Stimulated activated CD4-positive, alpha-beta T cell treated with anti-CD3 and anti-CD28 coated beads, Interleukin-12 subunit alpha, Interleukin-12 subunit beta, amount 100 ng/mL, for 24 hours (primary cell): Measurements from ENCODE around the gene MPST.
"Not testable (repeated sequence)": the region's sequence is repeated elsewhere in the genome, so short reads cannot be mapped to it uniquely, and the experiment has no call there.

ENCODE experiments used
- DNase-seq, 2 experiments: peaks; one replicate each; pipeline ENCODE4 v3.0.0-alpha.2; 2020; ENCODE audit warnings: low read depth in 2 of 2

The MPST gene

DNA sequence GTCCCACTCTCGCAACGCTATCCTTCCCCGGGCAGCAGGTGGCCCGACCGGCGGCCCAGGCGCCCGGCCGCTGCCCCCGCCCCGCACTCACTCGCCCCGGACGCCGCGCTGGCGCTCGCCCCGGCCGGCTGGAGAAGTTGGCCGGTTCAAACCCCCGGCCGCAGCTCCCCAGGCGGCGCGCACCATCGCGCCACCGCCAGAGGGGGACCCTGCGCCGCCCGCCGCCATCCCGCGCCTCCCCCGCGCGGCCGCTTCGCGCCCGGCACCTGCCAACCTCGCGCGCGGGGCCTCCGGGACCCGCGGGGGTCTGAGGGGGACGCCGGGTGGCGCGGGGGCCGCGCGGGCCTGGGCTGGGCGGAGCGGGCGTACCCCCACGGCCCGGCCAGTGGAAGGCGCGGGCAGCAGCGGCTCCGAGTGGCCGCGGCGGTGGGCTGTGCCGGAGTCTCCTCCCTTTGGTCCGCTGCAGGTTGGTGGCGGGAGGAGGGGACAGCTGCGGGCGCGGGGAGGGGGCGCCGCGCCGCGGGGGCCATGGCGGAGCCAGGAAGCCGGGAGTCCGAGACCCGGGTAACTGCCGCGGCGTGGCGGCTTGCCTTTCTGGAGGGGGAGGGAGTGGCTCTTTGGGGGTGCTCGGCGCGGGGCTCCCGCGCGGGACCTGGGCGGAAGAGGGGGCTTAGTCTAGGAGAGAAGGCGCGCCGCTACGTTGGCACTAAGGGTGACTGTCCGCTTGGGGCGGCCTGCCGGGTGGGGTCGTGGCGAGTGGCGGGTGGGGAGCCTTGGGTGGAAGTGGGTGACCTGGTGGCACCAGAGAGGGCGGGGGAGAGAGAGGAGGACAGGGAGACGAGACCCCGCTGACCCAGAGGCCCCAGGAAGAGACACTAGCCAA lies at the start of gene MPST, which contains the start of gene TST:
TSS of gene MPST (plus strand) at position 434 of the 883 bp plus-strand sequence. CDS start at position 529, 95 bp downstream.
TSS of gene TST (minus strand) at position 139 of the 883 bp plus-strand sequence. CDS start 715 bp downstream, outside the sequence.
- DNase-seq: peak in 1 of 2 experiments; percentile 31

DNA sequence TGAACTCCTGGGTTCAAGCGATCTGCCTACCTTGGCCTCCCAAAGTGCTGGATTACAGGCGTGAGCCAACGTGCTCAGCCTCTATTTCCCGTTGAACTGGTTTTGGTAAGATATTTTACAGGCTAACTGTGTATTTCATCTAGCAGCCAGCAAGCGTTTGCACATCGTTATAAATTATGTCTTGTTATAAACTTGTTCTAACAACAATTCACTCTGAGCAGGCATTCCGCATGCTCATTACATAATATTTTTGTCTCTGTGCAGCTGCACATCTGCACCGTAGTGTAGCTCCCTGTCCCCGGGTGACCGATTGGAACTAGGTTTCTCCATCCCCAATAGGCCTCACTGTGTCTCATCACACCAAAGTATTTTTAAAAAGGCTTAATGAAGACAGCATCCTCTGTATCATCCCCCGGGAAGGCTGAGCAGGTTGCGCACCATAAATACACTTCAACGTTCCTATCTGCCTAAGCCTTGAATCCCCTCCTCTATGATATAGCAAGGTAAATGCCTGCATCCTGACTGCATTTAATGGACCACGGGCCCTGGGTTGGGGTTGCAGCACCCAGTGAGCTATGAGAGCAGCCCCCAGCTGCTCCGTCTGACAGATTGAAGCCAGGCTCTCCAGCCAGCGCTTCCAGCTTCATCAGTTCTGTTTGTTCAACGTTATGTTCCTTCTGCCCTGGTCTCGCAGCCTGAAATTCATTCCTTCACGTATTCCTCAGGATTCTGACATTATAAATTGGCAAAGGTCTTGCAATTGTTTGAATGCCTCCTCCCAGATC lies 48.0 kb upstream of the MPST start:
- no peak for DNase-seq

DNA sequence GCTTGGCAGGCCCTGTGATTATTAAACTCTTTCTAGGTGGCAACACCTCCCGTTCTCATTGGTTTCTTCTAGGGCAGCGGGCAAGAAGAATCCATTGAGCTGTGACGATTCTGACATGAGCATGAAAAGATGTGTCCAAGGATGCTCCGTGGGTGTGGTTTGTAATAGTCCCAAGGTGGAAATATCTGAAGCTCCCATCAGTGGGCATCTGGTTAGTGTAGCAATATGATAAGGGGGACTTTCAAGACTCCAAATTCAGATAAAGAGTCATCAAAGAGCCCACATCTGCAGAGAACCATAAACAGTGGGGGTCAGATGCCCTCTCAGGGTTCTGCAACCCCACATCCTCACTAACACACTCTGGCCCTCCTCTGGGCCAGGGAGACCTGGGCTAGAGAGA lies 42.9 kb upstream of the MPST start:
- DNase-seq: no peak

DNA sequence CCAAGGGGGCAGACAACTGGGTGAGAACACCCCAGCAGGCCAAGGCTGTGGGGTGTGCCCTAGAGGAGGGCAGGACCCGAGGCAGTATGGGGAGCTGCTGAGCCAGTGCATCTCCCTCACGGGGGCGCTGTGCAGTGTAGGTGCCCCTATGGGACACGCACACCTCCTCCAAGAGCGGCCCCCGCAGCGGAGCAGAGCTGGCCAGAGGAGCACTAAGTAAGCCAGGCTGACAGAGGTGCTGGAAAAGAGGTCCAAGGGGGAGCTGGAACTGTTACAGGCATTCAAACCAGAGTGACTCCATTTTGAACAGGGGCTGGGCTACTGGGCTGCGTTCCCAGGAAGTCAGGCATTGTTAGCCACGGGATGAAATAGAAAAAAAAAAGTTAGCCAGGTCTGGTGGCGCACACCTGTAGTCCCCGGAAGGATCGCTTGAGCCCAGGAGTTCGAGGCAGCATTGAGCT lies 42.1 kb upstream of the MPST start:
- peak; percentile 46 to 78 for DNase-seq

DNA sequence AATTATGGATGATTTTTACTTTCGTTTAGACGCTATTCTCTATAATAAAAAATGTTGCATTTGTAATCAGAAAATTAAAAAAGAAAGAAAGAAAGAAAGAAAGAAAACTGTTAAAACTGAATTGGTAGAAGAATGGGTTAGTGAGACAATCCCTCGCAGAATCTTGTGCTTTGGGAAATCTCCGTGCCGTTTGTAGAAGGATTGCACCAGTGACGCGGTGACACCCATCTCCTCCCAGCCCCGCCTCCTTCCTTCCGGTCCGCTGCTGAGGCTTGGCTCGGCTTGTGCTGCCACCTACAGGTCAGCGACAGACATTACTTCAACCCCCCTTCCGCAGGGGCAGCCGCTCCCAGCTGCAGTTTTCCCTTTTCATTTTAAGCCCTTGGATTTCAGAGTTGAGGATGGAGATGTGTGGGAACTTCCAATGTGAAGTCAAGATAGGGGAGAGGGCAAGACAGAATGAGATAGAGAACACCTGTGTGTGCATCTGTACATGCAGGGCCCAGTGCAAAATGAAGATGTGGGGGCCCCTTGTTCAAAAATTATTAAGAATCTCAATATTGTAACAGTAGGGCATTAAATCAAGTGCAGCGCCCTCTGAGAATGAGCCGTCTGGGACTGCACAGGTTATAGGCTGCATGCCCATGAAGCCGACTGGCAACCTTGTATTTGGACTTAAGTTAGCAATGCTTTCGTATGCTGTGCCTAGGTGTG lies 41.4 kb upstream of the MPST start:
- peak; percentile 78 to 90 for DNase-seq

DNA sequence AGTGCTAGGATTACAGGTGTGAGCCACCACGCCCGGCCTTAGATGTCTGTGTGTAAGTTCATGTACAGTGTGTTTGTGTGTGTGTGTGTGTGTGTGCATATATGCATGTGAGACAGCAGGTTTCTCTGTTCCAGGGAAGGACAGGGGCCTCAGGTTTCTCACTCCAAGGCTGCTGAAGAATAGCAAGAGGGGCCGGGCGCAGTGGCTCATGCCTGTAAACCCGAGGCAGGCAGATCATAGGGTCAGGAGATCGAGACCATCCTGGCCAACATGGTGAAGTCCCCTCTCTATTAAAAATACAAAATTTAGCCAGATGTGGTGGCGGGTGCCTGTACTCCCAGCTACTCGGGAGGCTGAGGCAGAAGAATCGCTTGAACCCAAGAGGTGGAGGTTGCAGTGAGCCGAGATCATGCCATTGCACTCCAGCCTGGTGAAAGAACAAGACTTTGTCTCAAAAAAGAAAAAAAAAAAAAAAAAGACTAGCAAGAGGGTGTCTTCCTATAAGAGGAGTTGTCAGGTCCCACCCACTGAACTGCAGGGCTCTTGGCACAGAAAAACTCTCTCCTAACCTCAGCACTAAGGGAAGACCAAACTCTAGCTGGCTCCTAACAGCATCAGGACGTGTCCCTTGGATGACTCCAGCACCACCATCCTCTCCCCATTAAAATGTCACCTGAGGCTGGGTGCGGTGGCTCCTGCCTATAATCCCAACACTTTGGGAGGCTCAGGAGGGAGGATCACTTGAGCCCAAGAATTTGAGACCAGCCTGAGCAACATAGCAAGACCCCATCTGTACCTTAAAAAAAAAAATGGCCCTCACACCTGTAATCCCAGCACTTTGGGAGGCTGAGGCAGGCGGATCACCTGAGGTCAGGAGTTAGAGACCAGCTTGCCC lies 40.3 kb upstream of the MPST start:
- DNase-seq: no peak

DNA sequence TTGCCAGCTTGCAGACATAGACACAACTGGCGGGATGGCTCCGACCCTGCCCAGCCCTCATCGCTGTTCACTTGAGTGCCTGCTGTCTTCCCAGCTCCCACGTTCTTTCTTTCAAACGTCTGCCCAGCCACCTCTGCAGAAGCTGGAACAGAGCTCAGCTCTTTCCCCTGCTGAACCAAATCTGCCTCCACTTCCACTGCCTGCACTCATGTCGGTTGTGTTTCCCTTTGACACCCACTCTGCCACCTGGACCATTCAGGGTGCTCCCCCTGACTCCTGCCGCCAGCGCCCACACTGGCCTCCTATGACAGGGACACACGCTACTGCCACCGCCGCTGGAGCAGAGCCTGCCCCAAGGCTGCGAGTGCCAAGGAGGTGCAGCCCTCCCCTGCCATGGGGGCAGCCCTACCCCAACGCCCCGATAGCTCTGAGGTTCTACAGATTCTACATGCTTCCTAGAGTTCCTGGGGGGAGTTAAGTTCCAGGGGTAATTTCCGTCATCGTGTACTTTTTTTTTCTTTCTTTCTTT lies 38.2 kb upstream of the MPST start:
- DNase-seq: no peak

DNA sequence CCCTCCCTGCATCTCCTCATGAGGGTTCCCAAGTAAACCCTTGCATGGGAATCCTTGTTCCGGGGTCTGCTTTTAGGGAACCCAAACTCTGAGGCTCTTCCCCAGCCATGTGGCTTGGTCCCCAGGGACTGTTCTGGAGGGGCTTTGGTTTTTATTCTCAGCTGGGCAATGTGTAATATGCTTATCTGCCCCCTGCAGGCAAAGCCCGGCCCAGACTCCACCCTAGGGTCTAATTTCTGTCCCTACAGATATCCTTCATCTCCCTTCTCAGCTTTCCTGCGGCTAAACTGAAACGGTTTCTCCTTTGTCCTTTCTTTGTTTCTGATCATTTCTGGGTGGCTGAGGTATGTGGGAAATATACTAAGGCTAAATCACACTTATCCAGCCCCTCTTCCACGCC lies 37.4 kb upstream of the MPST start:
- no peak for DNase-seq

DNA sequence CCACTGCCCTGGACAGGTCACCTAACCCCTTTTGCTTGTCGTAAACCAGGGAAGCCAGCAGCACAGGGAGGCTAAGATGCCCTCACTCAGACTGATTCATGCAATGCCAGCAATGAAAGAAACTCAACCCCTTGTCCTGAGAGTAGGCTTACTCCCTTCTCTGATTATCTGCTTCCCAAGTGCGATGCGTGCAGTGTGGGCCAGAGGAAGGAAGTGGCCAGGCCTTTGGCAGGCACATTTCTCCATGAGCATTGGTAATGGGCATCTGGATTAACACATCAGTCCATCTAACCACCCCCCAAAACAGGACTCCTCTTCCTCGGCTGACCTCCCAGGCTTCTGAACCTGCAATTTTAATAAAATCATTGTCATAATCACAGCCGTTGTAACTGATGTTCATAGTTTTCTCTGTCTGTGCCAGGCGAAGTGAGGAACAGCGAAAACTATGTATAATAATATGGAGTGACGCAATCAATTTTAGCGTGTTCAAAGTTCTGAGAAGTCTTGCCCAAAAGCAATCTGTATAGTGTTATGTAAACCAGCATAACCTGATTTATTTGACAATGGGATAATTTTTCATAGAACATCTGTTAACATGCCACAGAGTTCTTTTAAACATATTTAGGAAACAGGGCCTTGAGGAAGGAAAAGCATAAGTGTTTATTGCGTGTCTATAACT lies 34.2 kb upstream of the MPST start:
- no peak for DNase-seq

DNA sequence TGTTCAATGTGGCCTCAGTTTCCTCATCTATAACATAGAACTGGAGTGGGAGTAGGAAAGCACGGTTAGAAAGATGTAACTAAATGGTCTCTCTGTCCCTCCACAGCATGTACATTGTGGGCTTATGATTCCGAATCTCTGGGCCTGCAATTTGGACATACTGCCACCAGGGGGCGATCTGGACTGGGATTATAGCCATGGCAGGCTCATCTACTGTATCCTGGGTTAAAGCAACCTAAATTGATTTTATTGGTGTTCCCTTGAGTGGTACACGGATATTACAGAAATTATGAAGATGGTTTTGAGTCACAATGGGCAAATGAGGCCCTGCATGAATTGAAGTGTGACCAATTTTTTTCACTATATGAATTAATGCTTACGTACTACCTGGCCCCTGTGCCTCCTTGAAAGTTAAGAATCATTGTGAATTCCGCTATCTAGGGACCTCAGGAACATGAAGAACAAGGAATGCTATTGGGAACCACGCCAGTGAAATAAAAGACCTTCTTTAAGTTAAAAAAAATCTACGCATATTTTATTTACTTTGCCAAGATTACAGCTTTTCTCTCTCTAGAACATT lies 33.2 kb upstream of the MPST start:
- peak in 1 of 2 experiments; percentile 70 for DNase-seq

DNA sequence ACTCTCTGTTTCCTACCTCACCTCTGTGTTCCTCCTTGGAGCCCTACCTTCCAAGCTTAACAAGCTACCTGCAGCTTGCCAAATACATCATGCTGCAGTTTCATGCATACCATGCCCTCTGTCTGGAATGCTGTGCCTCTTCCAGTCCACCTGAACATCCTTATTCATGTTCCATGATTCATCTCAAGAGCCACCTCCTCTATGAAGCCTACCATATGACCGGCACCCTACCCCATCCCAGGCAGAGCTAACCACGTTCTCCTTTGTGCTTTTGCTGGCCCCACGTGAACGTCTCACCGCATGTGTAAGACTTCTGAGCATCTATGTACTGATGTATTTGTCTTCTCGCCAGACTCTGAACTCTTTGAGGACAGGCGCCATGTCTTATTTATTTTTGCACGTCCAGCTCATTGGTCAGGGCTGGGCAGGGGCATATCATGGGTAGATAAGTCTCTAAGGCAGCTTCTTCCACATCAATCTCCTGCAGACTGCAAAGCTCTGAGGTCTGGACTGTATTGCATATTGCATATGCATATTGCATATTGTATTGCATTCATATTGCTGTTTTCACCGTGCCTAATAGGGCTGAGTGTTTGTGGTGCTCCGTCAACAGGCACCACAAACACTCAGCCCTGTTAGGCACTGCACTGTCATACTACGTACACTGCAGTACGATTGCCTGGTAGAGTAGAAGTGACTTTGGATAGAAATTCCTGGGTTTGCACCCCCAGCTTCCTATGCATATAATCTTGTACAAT lies 31.3 kb upstream of the MPST start:
- no peak for DNase-seq

DNA sequence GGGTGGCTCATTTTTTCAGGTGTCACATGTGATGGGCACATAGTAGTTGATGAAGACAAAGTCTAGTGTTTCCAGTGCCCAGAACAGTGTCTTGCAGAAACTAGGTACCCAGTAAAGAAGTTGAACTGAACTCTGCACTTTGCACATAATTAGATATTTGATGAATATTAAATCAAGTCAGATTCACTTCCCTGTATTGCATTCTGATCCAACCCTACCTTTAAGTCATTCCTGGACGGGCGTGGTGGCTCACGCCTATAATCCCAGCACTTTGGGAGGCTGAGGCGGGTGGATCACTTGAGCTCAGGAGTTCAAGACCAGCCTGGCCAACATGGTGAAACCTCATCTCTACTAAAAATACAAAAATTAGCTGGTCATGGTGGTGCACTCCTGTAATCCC lies 30.5 kb upstream of the MPST start:
- DNase-seq: not testable (repeated sequence)

DNA sequence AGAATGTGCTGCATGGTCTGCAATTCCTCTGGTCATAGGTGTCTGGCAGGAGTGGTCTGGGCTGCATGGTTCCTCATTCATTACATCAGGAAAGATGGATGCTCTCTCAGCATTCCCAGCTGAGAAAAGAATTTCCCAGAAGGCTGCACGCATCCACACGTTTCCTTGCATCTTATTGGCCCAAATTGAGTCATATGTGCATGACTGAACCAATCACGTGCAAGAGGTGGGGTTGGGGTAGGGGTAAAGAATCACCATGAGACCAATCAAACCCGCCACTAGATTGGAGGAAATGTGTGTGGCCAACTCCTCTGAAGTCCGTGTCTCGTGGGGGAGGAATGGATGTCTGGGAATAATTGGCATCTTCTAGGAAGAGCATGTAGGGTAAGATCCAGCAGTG lies 29.1 kb upstream of the MPST start:
- DNase-seq: no peak

DNA sequence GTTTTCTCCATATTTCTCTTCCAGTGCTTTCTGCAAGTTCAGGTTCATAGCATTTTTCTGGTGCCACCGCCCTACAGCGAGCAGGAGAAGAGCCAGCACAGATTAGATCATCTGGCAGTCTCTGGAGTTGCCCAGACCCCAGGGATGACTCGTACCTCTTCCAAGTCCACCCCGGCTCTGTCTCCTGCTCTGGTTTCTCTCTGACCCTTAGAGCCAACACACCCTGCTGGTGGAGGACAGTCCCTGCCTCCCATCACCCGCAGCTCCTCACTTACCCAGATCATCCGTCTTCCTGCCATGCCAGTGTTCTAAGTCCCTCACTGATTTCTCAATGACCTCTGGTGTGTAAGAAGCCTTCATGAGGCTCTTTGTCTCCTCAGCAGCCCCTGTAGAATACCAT lies 28.3 kb upstream of the MPST start:
- no peak for DNase-seq

DNA sequence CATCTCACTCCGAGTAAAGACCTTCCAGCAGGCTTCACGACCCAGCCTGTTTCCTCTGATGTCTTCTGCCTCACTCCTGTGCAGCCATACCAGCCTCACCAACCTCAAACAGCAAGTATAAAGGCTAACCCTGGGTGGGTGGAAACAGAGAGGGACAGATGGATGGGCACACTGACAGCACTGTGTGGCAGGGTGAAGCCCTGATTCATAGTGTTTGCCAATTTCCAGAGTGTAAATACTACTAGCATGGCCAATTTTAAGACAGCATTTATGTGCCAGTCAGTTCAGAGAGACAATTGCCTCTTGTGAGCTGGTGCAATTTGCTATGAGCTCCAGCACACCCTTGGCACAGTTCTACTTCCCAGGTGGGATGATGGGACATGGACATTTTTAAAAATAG lies 21.8 kb upstream of the MPST start:
- DNase-seq: no peak

DNA sequence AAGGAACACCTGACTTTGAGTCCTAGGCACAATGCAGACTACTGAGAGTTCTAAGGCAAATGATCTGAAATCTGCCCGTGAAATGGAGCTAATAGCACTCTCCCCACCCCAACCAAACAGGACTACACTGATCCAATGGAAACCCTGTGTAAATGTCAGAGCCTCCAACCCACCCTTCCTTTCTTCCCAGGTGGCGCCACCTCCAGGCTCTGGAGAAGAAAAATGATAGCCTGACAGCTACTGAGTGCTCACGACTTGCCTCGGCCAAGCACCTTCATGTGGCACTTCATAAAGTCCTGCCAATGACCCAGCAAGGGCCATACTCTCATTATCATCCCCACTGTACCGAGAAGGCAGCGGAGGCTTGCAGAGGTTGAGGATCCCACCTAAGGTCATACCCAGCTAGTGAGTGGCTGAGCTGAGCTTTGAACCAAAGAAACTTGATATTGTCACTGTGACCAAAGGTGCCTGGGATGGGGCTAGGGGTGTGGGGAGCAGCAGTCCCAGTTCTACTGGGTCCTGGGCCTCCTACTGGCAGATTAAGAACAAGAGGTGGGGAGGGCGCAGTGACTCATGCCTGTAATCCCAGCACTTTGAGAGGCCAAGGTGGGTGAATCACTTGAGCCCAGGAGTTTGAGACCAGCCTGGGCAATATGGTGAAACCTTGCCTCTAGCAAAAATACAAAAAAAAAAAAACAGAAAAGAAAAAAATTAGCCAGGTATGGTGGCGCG lies 20.8 kb upstream of the MPST start:
- no peak for DNase-seq

DNA sequence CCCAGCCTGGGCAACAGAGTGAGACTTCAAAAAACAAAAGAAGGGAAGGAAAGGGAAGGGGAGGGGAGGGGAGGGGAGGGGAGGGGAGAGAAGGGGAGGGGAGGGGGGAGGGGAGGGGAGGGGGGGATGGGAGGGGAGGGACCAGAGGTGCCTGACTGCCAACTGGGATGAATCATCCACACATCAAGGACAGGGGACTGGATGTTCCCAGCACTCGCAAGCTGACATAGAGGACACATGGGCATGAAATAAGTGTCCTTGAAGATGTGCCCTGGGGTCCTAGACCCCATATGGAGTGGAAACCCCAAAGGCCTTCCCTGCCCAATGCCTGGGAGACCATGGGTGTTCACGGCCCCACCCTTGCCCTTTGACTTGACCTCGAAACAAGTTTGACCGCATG lies 20.1 kb upstream of the MPST start:
- no peak for DNase-seq
